GM18951 (cell line): ENCODE data around the gene CEBPG.
A peak's percentile ranks its signal among the peaks of the same experiment; 100 is the strongest.

Experiments
- POLR2A ChIP-seq: IDR thresholded peaks from 4 replicates; pipeline ENCODE4 v1.6.1; 2011; ENCODE audit warnings: mild to moderate bottlenecking; ENCODE audit not compliant: insufficient read length, insufficient read depth; ENCODE audit errors: extremely low read depth
- in situ Hi-C: fragments of 300-500 bp; cut with MboI; formaldehyde crosslinking; loops from one replicate; pipeline ENCODE4 v1.12.0; 2022; ENCODE audit warnings: low sequenced_read_pairs, mixed read lengths, inconsistent platforms; ENCODE audit not compliant: unreplicated experiment

CEBPG gene

GRCh38 chr19:33373453-33374235, at the start of gene CEBPG:
Gene CEBPG, plus strand, starts transcription at chr19:33373709. Its CDS starts 5,531 bp downstream, at chr19:33379240.
- in situ Hi-C loops = no loop called here
- peak; percentile 92 for TF ChIP-seq POLR2A

GRCh38 chr19:33324628-33325027, 48.9 kb upstream of the CEBPG start:
- no peak for TF ChIP-seq POLR2A
- in situ Hi-C loops = no loop called here

DNA sequence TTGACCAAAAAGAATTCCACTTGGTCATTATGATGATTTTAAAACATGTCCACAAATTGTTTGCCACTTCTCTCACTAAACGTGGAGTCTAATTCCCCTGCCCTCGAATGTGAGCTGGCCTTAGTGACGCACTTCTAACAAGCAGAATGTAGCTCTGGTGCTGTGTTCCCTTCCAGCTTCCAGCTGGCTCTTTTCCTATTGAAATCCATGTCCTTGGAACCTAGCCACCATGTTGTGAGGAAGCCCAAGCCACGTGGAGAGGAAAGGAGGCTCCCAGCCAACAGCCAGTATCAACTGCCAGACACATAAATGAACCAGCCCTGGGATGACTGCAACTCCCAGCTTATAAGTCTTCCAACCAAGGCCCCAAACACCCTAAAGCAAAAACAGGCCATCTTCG, 47.6 kb upstream of the CEBPG start:
- in situ Hi-C loops = no loop called here
- TF ChIP-seq POLR2A = no peak

DNA sequence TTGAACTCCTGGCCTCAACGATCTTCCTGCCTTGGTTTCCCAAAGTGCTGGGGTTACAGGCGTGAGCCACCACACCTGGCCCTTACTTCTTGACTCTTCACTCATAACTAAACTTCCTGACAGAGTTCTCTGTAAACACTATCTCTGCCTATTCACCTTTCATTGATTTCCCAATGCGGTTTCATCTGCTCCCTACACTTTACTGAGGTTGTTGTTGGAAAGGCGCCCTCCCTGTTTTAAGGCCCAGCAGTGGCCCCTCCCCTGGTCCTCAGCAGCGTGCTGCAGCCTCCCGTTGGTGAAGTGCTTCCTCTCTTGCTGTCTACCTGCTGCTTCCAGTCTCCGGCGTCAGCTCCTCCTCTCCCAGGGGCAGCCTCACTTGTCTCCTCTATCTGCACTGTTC, 44.4 kb upstream of the CEBPG start:
- TF ChIP-seq POLR2A = no peak
- in situ Hi-C loops = no loop called here

GRCh38 chr19:33329736-33330135, 43.8 kb upstream of the CEBPG start:
- in situ Hi-C loops = no loop called here
- no peak for TF ChIP-seq POLR2A

- in situ Hi-C loops = no loop called here
- TF ChIP-seq POLR2A = no peak
Measured at GRCh38 chr19:33332248-33332647, 41.3 kb upstream of the CEBPG start.

- no peak for TF ChIP-seq POLR2A
- in situ Hi-C loops = no loop called here
Measured at GRCh38 chr19:33333151-33333550, 40.4 kb upstream of the CEBPG start.

DNA sequence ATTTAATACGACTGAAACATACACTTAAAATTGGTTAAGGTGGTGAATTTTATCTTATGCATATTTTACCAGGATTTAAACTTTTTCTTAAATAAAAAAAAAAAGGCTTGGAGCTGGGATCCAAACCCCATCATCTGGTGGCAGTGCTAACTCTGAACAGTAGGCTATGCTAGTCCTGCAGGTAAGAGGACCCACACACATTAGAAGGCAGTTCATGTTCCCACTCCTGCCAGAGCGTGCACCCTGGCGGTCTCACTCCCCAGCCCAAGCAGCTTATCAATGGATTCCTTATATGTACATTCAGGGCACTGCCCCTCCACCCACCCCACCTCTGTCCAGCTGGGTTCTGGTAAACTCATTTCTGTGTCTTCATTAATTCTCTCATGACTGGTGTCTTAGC, 39.9 kb upstream of the CEBPG start:
- no peak for TF ChIP-seq POLR2A
- in situ Hi-C loops = no loop called here

GRCh38 chr19:33334271-33334670, 39.2 kb upstream of the CEBPG start:
- in situ Hi-C loops = no loop called here
- TF ChIP-seq POLR2A = no peak

- no peak for TF ChIP-seq POLR2A
- in situ Hi-C loops = no loop called here
Measured at GRCh38 chr19:33335446-33335845, 38.1 kb upstream of the CEBPG start.

DNA sequence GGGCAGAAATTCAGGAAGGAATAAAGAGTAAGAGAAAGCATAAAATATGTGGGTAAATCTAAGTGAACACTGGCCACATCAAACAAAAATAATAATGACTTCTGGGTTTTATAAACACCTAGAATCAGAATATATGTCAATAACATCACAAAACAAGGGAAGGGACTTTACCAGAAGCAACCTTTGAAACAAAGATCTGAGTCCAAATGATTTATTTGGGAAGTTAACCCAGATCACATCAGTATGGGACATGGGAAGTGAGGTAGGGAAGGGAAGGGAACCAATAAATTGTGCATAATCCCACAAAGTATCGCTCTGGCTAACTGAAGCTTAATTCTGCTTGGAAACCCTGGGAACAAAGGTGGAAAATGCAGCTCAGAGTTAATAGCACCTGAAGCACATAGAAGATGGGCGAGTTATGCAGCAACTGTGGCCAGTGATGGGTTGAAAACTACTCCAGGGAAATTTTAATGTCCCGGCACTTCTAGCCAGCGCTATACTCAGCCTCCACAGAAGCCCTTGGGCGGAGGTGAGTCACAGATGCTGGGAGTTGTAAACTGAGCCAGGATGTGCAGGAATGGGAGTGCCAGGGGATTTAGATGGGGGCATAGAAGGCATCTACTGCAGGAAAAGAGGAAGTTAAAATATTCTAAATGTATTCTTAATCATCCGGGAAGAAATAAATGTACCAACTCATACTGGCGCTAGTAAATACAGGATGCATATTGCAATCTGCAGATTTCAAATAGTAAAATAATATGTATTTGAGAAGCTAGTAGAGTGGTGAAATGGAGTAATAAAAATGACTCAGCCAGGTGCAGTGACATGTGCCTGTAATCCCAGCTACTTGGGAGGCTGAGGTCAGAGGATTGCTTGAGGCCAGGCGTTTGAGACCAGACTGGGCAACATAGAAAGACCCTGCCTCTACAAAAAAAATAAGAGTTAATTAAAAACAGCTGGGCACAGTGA, 34.2 kb upstream of the CEBPG start:
- TF ChIP-seq POLR2A = no peak
- in situ Hi-C loops = no loop called here

- no peak for TF ChIP-seq POLR2A
- in situ Hi-C loops = no loop called here
Measured at GRCh38 chr19:33340991-33341390, 32.5 kb upstream of the CEBPG start.

DNA sequence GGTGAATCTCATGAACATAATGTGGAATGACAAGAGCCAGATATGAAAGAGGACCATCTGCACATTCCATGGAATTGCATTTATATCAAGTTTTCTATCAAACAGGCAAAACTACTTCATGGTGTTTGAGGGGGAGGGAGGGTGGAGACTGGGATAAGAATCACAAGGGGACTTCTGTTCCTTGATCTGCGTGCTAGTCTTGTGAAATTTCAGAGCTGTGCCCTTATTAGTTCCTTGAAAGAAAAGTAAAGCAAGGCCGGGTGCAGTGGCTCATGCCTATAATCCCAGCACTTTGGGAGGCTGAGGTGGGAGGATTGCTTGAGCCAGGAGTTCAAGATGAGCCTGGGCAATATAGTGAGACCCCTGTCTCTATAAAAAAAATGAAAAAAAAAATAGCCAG, 30.2 kb upstream of the CEBPG start:
- TF ChIP-seq POLR2A = no peak
- in situ Hi-C loops = no loop called here

GRCh38 chr19:33343859-33344572, 29.5 kb upstream of the CEBPG start:
- in situ Hi-C loops = no loop called here

More at GRCh38 chr19:33343859-33344572, 29.5 kb upstream of the CEBPG start:
- TF ChIP-seq POLR2A = no peak
